ENCODE measurements around the gene CAPN13.
"Not testable (repeated sequence)": the region's sequence is repeated elsewhere in the genome, so short reads cannot be mapped to it uniquely, and the experiment has no call there.

The CAPN13 gene

DNA sequence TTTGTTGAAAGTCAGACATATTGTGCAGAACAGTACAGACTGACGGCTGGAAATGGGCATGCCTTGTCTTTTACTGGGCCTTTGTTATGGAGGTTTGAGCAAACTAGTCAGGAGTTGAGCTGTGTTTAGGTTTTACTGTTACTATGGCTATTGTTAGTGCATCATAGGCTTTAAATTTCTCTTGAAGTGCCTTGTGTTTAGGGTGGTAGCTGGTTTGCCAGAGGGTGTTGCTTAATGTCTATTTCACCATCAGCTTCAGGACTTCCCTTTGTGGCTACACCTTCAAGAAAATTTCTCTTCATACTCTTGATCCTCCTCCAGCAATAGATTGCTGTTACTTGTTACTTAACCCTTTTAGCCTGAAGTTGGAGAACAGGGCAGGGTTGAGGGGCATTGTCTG lies 104.6 kb downstream of the CAPN13 start:
- Histone ChIP-seq H3K27ac (ENCODE audit: poor library complexity, severe bottlenecking) (no peak overlapping the region), H3K4me1 (ENCODE audit: insufficient read depth, poor library complexity, severe bottlenecking) (no peaks in the 10 kb centered on the region), H3K4me3 (ENCODE audit: severe bottlenecking) (no peak overlapping the region), H3K27me3 (ENCODE audit: insufficient read depth, poor library complexity, severe bottlenecking) (no peaks in the 10 kb centered on the region), H3K36me3 (ENCODE audit: low read depth) (no peaks in the 10 kb centered on the region), H3K9me3 (ENCODE audit: severe bottlenecking) (peaks cover 8% of the 10 kb centered on the region)
- no peak for ATAC-seq (ENCODE audit: low read depth)
- DNase-seq (ENCODE audit: low spot score), result no peak
- TF ChIP-seq, protein P1, sequence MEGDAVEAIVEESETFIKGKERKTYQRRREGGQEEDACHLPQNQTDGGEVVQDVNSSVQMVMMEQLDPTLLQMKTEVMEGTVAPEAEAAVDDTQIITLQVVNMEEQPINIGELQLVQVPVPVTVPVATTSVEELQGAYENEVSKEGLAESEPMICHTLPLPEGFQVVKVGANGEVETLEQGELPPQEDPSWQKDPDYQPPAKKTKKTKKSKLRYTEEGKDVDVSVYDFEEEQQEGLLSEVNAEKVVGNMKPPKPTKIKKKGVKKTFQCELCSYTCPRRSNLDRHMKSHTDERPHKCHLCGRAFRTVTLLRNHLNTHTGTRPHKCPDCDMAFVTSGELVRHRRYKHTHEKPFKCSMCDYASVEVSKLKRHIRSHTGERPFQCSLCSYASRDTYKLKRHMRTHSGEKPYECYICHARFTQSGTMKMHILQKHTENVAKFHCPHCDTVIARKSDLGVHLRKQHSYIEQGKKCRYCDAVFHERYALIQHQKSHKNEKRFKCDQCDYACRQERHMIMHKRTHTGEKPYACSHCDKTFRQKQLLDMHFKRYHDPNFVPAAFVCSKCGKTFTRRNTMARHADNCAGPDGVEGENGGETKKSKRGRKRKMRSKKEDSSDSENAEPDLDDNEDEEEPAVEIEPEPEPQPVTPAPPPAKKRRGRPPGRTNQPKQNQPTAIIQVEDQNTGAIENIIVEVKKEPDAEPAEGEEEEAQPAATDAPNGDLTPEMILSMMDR (IDR thresholded peaks at IDR 0.05; ENCODE audit: poor library complexity, severe bottlenecking), result no peak

- ATAC-seq (ENCODE audit: low read depth) (no peak), DNase-seq (ENCODE audit: low spot score) (no peak)
- H3K27me3 ChIP-seq (ENCODE audit: insufficient read depth, poor library complexity, severe bottlenecking), result no peaks in the 10 kb centered on the region
- no peak overlapping the region for H3K4me3 ChIP-seq (ENCODE audit: severe bottlenecking)
- H3K4me1 ChIP-seq (ENCODE audit: insufficient read depth, poor library complexity, severe bottlenecking), result no peaks in the 10 kb centered on the region
- no peaks in the 10 kb centered on the region for H3K36me3 ChIP-seq (ENCODE audit: low read depth)
- H3K27ac ChIP-seq (ENCODE audit: poor library complexity, severe bottlenecking), result no peak overlapping the region
- peaks cover 8% of the 10 kb centered on the region for H3K9me3 ChIP-seq (ENCODE audit: severe bottlenecking)
- TF ChIP-seq, protein P1 (IDR thresholded peaks at IDR 0.05; ENCODE audit: poor library complexity, severe bottlenecking), result no peak
Measured at GRCh38 chr2:30701782-30702181, 105.5 kb downstream of the CAPN13 start.

GRCh38 chr2:30697242-30698103 lies 109.8 kb downstream of the CAPN13 start:
- DNase-seq (ENCODE audit: low spot score); H3K27ac ChIP-seq (ENCODE audit: poor library complexity, severe bottlenecking); H3K36me3 ChIP-seq (ENCODE audit: low read depth); H3K9me3 ChIP-seq (ENCODE audit: severe bottlenecking); ATAC-seq (ENCODE audit: low read depth); H3K4me3 ChIP-seq (ENCODE audit: severe bottlenecking); H3K27me3 ChIP-seq (ENCODE audit: insufficient read depth, poor library complexity, severe bottlenecking); H3K4me1 ChIP-seq (ENCODE audit: insufficient read depth, poor library complexity, severe bottlenecking): not testable (repeated sequence)
- TF ChIP-seq, protein P1 (IDR thresholded peaks at IDR 0.05; ENCODE audit: poor library complexity, severe bottlenecking), result peak; percentile 19

GRCh38 chr2:30695749-30696148 lies 111.5 kb downstream of the CAPN13 start:
- Histone ChIP-seq H3K27ac (ENCODE audit: poor library complexity, severe bottlenecking) (no peak overlapping the region), H3K4me3 (ENCODE audit: severe bottlenecking) (no peak overlapping the region), H3K9me3 (ENCODE audit: severe bottlenecking) (no peaks in the 10 kb centered on the region), H3K27me3 (ENCODE audit: insufficient read depth, poor library complexity, severe bottlenecking) (no peaks in the 10 kb centered on the region), H3K36me3 (ENCODE audit: low read depth) (no peaks in the 10 kb centered on the region), H3K4me1 (ENCODE audit: insufficient read depth, poor library complexity, severe bottlenecking) (no peaks in the 10 kb centered on the region)
- ATAC-seq (ENCODE audit: low read depth), result no peak
- DNase-seq (ENCODE audit: low spot score), result no peak
- TF ChIP-seq, protein P1 (IDR thresholded peaks at IDR 0.05; ENCODE audit: poor library complexity, severe bottlenecking), result no peak
